Ovary (tissue), 9 donors: ENCODE data around the gene ABL2. TPM values are rescaled to one million over a fixed set of nuclear protein-coding genes. Genes with fewer than 3 reads are reported as not detected.
"Not testable (repeated sequence)": the region's sequence is repeated elsewhere in the genome, so short reads cannot be mapped to it uniquely, and the experiment has no call there.

ENCODE experiments used
- DNase-seq, 5 donors: peaks; one replicate each; pipeline ENCODE4 v3.0.0-alpha.2; 2019 to 2020
- H3K27ac ChIP-seq, 2 donors: fragments of 200-600 bp; one replicate each; pipeline versions ENCODE4 v1.5.1 to v1.8.0; 2019 to 2022
- H3K27me3 ChIP-seq: fragments of 200-600 bp; one replicate; pipeline ENCODE4 v1.8.0; 2022
- H3K36me3 ChIP-seq: fragments of 200-600 bp; sonication (generic); one replicate; pipeline ENCODE4 v1.5.1; 2019
- H3K4me1 ChIP-seq: one replicate; pipeline ENCODE4 v1.8.1; 2013; ENCODE audit warnings: mild to moderate bottlenecking, moderate library complexity; ENCODE audit not compliant: insufficient read depth
- H3K4me3 ChIP-seq: fragments of 200-600 bp; sonication (generic); one replicate; pipeline ENCODE4 v1.5.1; 2017
- H3K9me3 ChIP-seq, 2 donors: fragments of 200-600 bp in 1 of 2; sonication (generic) in 1 of 2; one replicate each; pipeline versions ENCODE4 v1.5.1 to v1.8.1; 2013 to 2019; ENCODE audit warnings: mild to moderate bottlenecking in 1 of 2, moderate library complexity in 1 of 2
- CTCF ChIP-seq, 3 donors: fragments of 450-650 bp in 2 of 3; fragments of 200-600 bp in 1 of 3; IDR thresholded peaks; one replicate each; pipeline versions ENCODE4 v1.5.1 to v1.8.0; 2016 to 2022; ENCODE audit warnings: antibody characterized with exemption in 3 of 3, mild to moderate bottlenecking in 1 of 3
- EP300 ChIP-seq: sonication (generic); formaldehyde crosslinking; IDR thresholded peaks from one replicate; pipeline ENCODE4 v1.6.1; 2017; ENCODE audit warnings: antibody characterized with exemption
- POLR2A ChIP-seq: fragments of 450-650 bp; IDR thresholded peaks from one replicate; pipeline ENCODE4 v1.6.1; 2017; ENCODE audit warnings: antibody characterized with exemption, mild to moderate bottlenecking, moderate library complexity
- WGBS, 3 donors: extraction: QIAGEN DNeasy Blood & Tissue Kit in 1 of 3; methylation state at CpG; one replicate each; pipeline versions ENCODE4 v1.1.5 to v1.1.7; 2013 to 2017; 5-methylcytosine and 5-hydroxymethylcytosine counted together
- intact Hi-C, 4 donors: fragments of 100-400 bp; cut with DNase I; formaldehyde crosslinking; loops; one replicate each; pipeline versions ENCODE4 v1.11.0 to v1.15.1; 2022 to 2023
- polyA plus RNA-seq, 2 donors: library from polyadenylated mRNA; stranded (reverse); fragments of 200-250 nt in 1 of 2; fragments of 350-450 nt in 1 of 2; fragmentation: Illumina TruSeq in 1 of 2; extraction: RNeasy Lipid Tissue Mini Kit (QIAGEN cat#74804) in 1 of 2; gene quantifications; one replicate each; pipeline ENCODE4 v1.2.3, GENCODE V29; 2013 to 2014
- total RNA-seq, 7 donors: library from RNA; depleted of rRNA in 2 of 7; stranded (reverse); fragments of >200 nt in 2 of 7; fragmentation: NEBNext Ultra II Directional in 3 of 7; extraction: Animal tissue kit (Norgen Biotek cat#: 25700) in 3 of 7; gene quantifications; one replicate each; pipeline versions ENCODE4 v1.1.0 to v1.2.4, GENCODE V29; 2016 to 2023
- donor health status: DM: no; HTN: no; CAD: no; lungs with moderate emphysema.
- donor health status: DM: no; HTN: no; CAD: no.
- donor health status: Bipolar disorder and iron deficiency.
- donor health status: DM: yes; HTN: yes; CAD: no.
- donor health status: DM: no; HTN: no; CAD: no.
- donor health status: DM: yes; HTN: yes; CAD: no.

Gene ABL2
- total and polyA plus RNA-seq, 9 donors = 4.1 to 22.7 (median 14.6) TPM

GRCh38 chr1:179144626-179145025 is 84.9 kb downstream of the ABL2 start:
- no peak overlapping the region for H3K27ac ChIP-seq
- WGBS, 3 donors = 82 to 91% (median 89%) methylated on average over 1 of the region's 1 CpG
- intact Hi-C loops = no loop called here

DNA sequence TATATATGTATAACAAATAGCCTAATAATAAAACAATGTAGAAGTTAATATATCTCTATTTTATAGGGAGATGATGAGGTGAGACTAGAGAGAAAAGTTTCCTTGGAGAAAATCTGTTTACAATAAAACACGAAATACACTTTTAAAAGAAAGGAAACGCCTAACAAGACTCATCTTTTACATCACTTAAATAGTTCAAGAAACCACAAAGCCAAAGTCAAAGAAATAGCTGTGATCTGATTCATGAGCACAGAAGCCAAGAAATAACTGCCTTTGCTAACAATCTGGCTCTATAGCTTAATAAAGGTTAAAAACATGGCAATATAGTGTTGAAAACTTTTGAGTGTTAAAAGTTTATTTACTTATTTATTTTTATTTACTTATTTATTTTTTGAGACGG is 86.2 kb downstream of the ABL2 start:
- Histone ChIP-seq H3K4me3 (no peak overlapping the region), H3K27me3 (no peaks in the 10 kb centered on the region), H3K9me3 (no peaks in the 10 kb centered on the region), H3K36me3 (no peaks in the 10 kb centered on the region), H3K4me1 (no peaks in the 10 kb centered on the region), H3K27ac (no peak overlapping the region)
- WGBS, 3 donors = 36 to 54% (median 43%) methylated on average over 3 of the region's 3 CpGs
- no peak for DNase-seq
- intact Hi-C loops = no loop called here
- TF ChIP-seq EP300 (no peak), POLR2A (no peak), CTCF (IDR thresholded peaks at IDR 0.05) (no peak)

More at GRCh38 chr1:179144626-179145025, 84.9 kb downstream of the ABL2 start:
- H3K9me3 ChIP-seq = no peaks in the 10 kb centered on the region
- H3K27me3 ChIP-seq = no peaks in the 10 kb centered on the region
- TF ChIP-seq EP300 (no peak), CTCF (IDR thresholded peaks at IDR 0.05) (no peak), POLR2A (no peak)
- no peaks in the 10 kb centered on the region for H3K4me1 ChIP-seq
- DNase-seq = no peak
- no peak overlapping the region for H3K4me3 ChIP-seq
- H3K36me3 ChIP-seq = no peaks in the 10 kb centered on the region

DNA sequence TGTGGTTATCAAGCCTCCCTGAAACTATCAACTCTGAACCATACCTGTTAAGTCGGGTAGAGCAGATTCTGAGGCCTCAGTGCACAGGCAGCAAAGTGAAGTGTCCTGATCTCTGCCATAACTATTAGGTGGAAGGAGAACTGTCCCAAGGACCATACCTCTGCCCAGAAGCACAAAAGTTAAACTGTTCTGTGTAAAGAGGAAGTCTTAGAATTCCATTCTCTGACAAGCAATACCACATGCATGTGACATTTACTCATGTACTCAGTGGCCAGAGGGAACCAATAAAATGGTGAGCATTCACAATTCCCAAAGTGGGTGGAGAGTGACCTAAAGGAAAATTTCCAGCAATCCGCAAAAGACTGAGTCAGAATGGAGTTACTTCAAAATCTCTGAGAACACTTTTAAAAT is 86.6 kb downstream of the ABL2 start:
- no peak for DNase-seq
- Histone ChIP-seq H3K4me3 (no peak overlapping the region), H3K4me1 (no peaks in the 10 kb centered on the region), H3K36me3 (no peaks in the 10 kb centered on the region), H3K9me3 (no peaks in the 10 kb centered on the region), H3K27me3 (no peaks in the 10 kb centered on the region), H3K27ac (no peak overlapping the region)
- 63 to 79% (median 64%) methylated on average over 2 of the region's 2 CpGs for WGBS, 3 donors
- TF ChIP-seq CTCF (IDR thresholded peaks at IDR 0.05) = no peak
- TF ChIP-seq EP300 = peak; percentile 2
- intact Hi-C loops = no loop called here

- no peak overlapping the region for H3K27ac ChIP-seq
- H3K4me1 ChIP-seq = peaks cover 3% of the 10 kb centered on the region
- no peaks in the 10 kb centered on the region for H3K9me3 ChIP-seq
- H3K36me3 ChIP-seq = no peaks in the 10 kb centered on the region
- intact Hi-C loops = no loop called here
- no peak for DNase-seq
- H3K4me3 ChIP-seq = no peak overlapping the region
- no peak for TF ChIP-seq CTCF (IDR thresholded peaks at IDR 0.05)
- no peak for TF ChIP-seq POLR2A
- TF ChIP-seq EP300 = no peak
- no peaks in the 10 kb centered on the region for H3K27me3 ChIP-seq
- 49 to 59% (median 53%) methylated on average over 4 of the region's 4 CpGs for WGBS, 3 donors
Measured at GRCh38 chr1:179141592-179142251, 87.8 kb downstream of the ABL2 start.

DNA sequence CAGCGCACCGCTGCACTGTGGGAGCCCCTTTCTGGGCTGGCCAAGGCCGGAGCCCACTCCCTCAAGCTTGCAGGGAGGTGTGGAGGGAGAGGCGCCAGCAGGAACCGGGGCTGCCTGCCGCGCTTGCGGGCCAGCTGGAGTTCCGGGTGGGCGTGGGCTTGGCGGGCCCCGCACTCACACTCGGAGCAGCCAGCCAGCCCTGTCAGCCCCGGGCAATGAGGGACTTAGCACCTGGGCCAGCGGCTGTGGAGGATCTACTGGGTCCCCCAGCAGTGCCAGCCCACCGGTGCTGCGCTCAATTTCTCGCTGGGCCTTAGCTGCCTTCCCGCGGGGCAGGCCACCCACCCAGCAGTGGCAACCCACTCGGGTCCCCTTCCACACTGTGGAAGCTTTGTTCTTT is 90.7 kb downstream of the ABL2 start:
- not testable (repeated sequence) for H3K27me3 ChIP-seq, H3K9me3 ChIP-seq, H3K36me3 ChIP-seq, DNase-seq, H3K4me1 ChIP-seq, H3K27ac ChIP-seq, H3K4me3 ChIP-seq
- WGBS, 3 donors = 97 to 99% (median 98%) methylated on average over 20 to 21 of the region's 21 CpGs
- intact Hi-C loops = loop anchor here in 1 of 4 donors (10.0 kb wide), 1 partner anchor 46 kb away; no protein-coding TSS in a partner anchor
